Activated effector memory CD4-positive, alpha-beta T cell treated with anti-CD3 and anti-CD28 coated beads, Interleukin-2, amount 50 U/mL, for 16 hours (primary cell): ENCODE measurements around the gene MITF.

Experiments
- DNase-seq: peaks from one replicate; pipeline ENCODE4 v3.0.0-alpha.2; 2020

MITF gene

DNA sequence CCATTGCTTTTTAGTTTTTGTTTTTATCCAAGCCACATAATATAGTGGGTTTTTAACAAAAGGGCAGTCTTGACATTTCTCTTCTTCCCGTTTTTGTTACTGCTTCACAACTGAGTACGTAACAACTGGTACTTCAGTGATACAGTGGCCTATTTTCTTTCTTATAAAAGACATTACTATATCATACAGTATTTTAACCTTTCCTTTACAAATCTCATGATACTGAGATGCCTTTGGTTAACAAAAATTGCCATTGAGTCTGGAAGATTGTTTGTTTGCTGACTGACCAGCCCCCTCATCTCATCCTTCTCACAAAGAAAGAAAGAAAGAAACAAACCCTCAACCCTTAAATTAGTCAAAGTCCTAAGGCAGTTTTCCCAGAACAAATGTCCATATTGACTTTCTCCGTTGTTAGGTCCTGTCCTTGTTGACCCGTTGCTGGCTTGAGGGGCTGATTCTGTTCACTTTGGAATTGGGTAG lies 183.3 kb downstream of the MITF start:
- no peak for DNase-seq

DNA sequence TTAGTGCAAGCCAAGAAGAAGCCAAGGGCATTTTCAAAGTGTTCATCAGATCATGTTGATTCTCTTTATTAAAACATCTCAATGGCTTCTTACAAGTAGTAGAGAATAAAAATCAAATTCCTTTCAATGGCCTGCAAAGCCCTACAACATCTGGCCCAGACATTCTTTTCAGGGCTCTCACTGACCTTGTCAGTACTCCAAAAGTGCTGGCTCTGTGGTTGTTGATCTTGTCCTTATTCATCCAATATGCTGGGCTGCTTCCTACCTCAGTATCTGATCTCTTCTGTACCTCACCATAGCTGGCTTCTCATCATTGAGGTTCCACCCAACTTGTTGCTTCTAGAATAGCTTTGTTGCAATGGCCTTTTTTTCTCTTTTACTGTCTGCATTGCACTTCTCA lies 186.2 kb downstream of the MITF start:
- DNase-seq: no peak

DNA sequence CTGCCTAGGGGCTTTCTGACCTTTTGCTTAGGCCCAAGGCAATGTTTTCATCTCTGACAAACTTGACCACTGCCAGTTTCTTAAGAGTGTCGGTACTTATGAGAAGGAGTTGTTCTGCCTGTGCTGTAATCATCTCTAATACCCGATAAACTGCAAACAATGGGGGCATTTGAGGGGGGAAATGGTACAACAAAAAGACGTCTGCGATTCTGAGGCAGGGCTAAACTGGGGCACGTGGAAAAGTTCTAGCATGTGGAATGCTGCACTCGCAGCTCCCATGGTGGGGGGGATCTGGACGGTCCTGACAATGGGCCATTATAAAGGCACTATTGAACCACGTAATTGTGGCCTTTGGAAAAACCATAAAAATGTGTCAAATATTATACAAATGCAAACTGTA lies 187.1 kb downstream of the MITF start:
- no peak for DNase-seq

DNA sequence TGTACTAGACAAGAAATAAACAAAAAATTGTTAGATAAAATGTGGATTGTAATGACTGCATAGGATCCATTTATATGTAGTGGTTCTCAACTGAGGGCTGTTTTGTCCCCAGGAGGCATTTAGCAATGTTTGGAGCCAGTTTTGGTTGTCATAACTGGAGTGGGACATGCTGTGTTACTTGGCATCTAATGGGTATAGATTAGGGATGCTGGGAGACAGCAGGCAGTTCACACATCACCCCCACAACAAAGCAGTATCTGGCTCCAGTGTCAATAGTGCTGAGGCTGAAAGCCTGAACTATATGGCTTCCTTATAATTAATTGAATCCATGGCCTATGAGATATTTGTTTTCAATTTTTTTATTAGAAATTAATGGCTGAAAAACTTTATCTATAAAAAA lies 188.3 kb downstream of the MITF start:
- no peak for DNase-seq

DNA sequence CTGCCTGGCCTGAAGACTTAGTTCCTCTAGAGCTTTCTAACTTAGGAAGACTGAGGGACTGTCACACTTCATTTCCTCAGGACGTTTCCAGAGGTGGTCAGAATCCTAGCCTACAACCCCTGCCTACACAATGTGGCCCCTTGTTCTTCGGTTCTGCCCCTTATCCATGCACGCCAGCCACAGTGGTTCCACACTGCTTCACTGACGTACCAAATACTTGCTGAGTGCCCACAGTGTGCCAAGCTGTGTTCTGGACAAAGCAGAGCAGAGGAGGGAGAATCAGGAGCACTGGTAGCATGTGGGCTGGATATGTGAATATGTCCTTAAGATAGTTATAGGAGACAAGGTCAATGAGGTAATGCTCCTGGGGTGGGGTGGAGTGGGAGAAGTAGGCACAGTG lies 189.8 kb downstream of the MITF start:
- no peak for DNase-seq

DNA sequence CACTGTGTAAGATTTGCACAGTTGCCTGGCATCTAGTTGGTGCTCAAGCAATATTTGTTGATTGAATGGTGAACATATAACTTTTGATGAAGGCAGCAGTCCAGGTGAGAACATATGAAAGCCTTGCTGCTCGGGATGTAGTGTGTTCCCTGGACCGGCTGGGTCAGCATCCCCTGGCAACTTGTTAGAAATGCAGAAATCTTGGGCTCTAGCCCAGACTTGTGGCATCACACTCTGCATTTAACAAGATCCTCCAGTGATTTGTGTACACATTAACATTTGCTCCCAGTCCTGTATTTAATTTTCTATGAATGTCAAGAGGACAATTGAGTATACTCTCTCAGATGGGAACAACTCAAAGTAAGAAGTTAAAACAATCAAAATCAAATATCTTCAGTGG lies 191.3 kb downstream of the MITF start:
- no peak for DNase-seq

DNA sequence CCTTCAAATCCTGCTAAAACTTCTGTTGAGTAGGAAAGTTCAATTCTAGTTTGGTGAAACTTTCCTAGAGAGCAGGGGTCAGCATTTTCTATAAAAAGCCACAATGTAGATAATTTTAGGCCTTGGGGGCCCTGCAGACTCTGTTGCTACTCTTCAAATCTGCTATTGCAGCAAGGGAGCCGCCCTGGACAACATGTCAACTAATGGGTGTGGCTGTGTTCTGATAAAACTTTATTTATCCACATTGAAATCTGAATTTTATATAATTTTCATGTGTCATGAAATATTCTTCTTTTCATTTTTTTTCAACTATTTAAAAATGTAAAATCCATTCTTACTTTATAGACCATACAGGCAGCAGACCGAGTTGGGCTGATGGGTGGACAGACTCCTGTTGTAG lies 192.8 kb downstream of the MITF start:
- no peak for DNase-seq

DNA sequence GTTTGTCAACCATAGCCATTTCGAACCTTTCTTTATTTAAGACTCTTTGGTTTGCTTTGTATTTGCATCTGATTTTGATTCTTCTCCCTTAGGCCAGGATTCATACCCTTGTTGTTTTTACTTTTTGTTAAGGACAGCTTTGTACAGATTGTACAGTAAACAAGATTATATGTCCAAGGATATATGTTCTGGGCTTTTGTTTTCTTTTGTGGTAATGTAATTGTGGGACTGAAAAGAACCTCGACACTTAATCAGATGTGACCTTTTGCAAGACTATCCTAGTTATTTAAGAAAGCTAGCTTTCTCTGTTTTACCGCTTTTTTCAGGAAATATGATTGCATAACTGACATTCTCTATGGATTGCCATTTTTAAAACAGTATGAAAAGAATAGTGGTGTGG lies 193.2 kb downstream of the MITF start:
- DNase-seq: no peak

DNA sequence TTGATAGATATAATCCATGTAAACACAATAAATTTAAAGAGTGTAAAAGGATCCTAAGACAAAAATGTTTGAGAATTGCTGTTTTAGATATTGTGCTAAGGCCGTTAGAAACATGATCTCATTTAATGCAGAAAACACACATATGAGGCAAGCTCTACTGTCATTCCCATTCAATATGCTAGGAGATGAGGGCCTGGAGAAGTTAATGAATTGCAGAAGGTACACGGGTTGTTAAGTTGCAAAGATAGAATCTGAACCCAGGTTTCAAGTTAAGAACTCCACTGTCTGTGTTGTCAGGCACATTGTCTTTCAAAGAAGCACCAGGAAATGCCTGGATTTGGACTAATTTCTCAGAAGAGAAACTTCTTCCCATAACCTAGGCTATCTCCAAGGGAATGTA lies 195.1 kb downstream of the MITF start:
- DNase-seq: no peak

DNA sequence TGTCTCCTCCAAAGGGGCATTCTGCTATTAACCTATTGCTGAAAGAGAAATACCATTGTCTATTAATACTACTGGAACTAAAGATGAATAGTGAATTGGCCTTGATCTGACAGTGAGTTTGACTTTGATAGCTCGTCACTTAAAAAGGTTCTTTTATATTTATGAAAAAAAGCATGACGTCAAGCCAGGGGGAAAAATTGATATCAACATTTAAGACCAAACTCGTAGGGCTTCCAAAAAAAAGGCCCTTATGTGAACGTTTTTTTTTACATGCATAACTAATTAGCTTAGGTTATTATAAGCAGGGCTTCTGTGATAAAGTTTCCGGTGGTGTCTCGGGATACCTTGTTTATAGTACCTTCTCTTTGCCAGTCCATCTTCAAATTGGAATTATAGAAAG lies 197.0 kb downstream of the MITF start:
- no peak for DNase-seq

DNA sequence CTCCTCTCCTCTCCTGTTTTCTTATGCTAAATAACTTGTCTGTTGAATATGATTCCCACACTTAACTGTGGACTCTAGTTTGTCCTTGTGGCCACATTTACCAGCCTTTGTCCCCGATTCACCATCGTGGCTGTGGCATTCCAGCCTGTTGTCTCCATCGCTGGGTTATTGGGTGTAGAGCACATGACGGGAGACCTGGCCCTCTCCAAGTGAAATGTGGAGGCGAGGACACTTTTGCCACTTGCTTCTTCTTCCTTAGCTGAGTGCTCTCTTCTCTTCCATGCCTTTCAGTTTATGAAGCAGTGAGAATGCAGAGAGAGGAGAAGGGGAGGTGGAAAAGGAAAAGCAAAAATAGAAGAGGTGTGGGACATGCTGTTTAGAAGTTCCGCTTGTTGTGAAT lies 198.8 kb downstream of the MITF start:
- DNase-seq: no peak

DNA sequence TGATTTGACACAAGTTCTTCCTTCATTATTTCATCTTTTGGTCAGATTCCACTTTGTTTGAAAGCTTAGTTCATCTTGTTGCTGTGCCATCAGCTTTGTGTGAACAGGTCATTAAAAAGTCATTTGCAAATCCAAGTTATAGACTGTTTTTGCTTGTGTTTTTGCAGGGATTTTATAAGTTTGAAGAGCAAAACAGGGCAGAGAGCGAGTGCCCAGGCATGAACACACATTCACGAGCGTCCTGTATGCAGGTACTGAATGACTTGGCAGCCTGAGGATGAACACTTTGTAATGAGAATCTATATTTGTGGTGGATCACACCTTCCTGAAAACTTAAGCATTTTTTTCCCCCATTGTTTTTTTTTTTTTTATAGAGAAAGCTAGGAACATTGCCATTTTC lies 199.7 kb downstream of the MITF start:
- no peak for DNase-seq

DNA sequence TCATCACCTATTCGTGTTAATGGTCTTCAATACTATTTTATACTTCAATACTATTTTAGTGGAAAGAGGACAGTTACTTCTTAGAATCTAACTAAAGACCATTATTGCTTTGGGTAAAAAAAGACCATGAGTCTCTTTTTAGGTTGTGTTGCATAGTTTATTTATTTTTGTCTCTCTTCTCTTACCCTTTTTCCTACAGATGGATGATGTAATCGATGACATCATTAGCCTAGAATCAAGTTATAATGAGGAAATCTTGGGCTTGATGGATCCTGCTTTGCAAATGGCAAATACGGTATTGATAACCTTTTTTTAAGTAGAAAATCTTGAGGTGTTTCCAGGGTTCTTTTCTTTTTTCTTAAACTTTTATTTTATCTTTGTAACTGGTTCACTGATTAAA lies 201.8 kb downstream of the MITF start:
- no peak for DNase-seq

DNA sequence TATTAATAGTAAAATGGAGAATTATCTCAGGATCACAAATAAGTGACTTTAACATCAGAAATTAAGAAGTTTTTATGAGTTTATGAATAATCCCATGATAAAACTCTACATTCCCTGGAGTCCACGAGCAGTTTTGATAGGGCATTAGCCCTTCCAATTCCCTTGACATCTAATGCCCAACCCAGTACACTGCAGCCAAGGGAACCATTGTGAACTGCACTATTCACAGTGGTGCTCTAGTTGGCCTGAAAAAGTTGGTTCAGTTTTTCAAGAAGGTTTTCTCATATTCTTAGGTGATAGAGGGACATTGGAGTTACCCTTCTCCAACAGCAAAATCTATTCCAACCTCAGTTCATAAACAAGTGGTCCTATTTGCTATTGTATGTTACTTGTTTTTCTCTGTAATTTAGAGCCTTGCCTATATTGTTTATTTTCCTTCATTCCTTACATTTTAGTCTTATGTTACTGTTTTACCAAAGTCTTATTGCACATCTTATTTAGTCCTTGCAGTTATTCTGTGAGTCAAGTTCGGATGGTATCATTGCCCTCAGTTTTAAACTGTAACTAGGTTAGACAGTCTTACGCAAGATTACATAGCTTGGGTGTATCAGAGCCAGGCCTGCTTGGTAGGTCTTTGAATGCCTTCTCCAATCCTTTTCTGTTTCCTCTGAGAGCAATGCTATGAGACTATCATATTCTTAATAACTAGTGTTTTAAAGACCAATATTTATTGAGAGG lies 202.3 kb downstream of the MITF start:
- no peak for DNase-seq

DNA sequence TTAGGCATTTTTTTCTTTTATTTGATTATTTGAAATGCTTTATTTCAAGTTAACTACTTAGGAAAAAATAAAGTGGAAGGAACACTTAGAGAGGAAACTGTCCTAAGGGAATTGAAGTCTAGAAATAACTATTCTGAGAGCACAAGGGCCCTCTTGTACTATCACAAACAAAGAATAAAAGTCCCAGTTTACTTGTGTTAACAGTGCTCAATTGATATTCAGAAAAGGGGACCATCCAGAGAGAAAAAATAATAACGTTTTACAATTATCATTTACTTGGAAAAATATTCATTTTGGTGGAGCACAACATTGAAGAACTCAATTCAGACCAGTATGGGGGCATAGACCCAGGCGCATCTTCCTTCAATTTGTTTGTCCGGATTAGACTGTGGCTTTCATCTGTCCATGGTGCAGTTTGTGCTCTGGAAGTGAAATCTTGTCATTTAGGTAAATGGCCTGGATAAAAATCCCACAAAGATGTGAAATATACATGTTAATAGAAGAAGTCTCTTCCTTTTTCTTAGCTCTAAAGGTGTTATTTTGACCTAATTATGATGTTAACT lies 205.7 kb downstream of the MITF start:
- DNase-seq: no peak

DNA sequence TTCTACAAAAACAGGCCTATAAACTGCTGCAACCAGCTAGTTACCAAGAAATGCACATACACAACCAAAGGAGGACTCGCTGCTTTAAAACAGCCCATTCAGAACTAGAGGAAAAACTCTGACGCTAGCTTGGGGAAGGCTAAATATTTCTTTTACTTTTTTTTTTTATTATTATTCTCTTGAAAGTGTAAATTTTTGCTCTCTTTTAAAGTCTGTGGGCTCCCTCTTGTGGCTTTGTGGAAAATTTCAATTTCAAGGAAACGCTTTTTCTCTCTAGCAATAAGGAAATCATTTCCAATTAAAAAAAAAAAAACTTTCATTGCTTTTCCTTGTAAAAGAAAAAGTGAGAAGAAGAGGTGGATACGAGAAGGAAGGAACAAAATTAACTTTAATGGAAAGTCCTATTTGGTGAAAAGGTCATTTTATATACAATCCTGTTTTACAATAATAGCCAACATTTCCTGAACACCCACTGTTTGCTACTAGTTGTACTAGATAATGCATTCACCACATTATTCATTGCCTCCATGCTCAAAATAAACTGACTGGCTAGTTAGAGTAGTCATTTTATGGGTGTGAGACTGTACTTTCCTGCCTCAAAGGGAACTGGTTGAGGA lies 209.1 kb downstream of the MITF start:
- no peak for DNase-seq

DNA sequence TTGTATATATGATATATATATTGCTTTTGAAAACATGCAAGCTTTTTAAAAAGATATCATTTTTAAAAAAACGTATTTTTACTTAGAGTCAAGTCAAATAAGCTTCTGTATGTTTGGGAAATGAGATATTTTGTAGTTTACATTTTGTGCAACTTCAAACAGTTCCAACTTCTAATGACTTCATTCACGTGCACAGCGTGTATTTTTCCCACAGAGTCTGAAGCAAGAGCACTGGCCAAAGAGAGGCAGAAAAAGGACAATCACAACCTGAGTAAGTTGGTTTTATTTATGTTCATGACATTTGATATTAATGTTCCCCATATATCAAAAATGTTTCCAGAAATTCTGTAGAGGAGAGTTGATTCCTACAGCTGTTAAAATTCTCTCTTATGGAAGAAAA lies 212.4 kb downstream of the MITF start:
- DNase-seq: no peak

DNA sequence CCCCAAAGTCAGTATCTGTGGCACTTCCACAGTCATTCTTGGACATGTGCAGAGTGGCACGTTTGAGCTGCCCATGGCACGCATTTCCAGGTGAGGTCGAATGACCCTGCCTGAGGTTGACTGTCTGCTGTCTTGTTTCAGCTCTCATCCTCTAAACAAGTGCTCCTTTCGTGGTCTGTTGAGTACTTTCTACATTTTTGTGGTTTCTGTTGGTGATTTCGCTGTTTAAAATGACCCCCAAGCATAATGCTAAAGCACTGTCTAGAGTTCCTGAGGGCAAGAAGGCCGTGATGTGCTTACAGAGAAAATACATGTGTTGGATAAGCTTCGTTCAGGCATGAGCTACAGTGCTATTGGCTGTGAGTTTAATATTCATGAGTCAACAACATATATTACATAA lies 220.3 kb downstream of the MITF start:
- no peak for DNase-seq

DNA sequence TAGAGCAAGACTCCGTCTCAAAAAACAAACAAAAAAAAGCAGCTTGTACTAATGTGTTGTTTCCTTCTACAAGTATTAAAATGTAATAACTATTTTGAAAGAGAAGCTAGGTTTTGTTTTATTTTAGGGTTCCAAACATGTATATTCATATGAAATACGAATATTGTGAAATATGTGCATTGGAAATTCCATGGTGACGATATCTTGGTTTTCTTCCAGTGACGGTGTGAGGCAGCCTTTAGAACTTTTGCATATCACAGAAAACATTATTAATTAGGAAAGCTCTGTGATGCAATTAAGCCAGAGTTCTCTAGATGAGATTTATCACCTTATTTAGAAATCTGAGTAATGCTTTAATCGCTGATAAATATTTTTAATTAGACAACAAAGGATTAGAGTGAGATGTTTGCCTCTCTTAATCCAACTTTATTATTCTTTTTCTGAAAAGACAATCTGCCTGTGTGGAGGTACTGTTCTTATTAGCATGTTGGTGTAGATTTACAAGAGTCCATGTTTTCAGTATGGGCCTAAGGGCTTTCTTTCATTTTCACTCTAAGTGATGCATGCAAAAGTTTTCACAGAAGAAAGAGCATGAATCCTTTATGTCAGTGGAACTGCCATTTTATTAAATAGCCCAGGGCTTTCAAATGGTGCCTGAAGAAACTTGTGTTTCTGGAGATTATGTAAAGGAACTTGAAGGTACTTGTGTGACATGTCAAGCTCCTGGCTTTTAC lies 222.6 kb downstream of the MITF start:
- no peak for DNase-seq

DNA sequence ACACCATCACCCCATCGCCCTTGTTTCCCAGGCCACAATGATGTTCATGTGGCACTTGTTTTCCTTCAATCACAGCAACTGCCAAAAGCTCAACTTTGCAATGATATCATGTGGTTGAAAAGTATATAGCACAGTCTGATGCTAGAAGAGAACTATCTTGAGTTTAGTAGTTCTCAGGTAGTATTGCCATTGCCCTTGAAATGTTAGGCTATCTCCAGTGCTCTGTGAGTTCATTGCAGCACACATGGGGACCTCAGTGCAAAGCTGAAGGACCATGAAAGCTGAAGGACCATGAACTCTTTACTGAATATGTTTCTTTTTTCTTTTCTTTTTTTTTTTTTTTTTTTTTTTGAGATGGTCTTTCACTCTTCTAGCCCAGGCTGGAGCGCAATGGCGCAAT lies 224.4 kb downstream of the MITF start:
- DNase-seq: no peak

DNA sequence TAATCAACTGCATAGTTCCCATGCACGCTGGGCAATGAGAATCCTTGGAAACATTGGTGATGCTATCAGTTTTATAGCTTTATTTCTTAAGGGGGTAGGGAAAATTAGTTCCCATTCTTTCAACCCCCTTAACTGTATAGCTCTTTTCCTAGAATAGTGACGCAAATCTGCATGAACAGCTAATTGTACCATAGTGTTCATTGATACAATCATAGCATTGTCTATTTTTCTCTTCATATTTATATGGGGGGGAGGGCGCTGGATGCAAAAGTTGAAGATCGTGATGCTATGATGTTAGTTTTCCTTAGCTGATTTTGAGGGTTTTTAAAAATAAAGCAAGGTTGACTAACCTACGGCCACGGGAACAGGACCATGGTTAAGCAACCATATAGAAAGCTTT lies 227.9 kb downstream of the MITF start:
- no peak for DNase-seq

DNA sequence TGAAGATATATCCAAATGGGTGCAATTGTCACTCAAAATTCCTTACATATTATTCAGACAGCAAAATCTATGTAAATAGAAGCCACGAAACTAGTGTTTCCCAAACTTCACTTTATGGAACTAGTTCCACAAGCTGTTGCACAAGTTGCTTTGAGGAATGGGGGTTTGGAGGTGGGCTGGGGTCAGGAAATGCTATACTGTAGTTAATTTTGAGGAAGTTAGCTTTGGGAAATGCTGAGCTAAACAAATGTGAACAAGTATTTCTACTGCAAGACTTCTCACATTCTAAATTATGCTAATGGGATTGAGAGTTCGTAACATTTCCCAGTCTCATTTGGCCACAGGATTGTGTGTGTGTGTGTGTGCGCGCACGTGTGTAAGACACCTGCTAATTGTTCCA lies 231.6 kb downstream of the MITF start:
- DNase-seq: no peak

DNA sequence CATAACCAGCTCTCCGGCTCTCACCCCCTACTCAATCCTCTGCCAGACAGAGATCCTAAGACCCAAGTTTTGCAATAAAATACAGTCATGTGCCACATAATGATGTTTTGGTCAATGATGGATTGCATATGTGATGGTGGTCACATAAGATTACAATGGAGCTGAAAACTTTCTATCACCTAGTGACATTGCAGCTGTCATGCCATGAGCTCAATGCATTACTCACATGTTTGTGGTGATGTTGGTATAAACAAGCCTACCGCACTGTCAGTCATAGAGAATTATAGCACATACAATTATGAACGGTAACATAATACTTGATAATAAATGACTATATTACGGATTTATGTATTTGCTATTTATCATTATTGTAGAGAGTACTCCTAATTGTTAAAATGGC lies 233.4 kb downstream of the MITF start:
- DNase-seq: no peak

DNA sequence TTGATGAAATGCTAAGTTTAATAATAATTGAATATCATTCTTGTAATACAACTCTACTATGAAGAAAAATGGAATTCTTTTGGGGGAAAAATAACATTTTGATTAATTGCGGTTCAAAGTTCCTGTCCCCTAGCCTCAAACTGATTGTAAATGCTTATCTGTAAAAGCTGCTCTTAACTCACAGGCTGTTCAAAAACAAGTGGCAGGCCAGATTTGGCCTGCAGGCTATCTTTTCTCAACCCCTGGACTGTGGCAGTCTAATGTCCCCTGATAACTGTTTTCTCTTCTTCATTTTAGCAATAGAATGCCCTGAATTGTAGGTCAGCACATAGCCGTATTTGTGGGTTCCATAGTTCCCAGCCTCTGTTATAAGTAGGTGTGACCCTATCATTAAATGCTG lies 236.8 kb downstream of the MITF start:
- DNase-seq: no peak
